GM18861 (cell line): ENCODE data around the gene GPAM.
"Not testable (repeated sequence)": the region's sequence is repeated elsewhere in the genome, so short reads cannot be mapped to it uniquely, and the experiment has no call there.

ENCODE experiments used
- ATAC-seq: cut with Tn5 transposase; IDR thresholded peaks from one replicate; pipeline ENCODE4 v1.9.1; 2021; ENCODE audit not compliant: unreplicated experiment

The GPAM gene

GRCh38 chr10:112136486-112137153, 46.9 kb downstream of the GPAM start:
- no peak for ATAC-seq

DNA sequence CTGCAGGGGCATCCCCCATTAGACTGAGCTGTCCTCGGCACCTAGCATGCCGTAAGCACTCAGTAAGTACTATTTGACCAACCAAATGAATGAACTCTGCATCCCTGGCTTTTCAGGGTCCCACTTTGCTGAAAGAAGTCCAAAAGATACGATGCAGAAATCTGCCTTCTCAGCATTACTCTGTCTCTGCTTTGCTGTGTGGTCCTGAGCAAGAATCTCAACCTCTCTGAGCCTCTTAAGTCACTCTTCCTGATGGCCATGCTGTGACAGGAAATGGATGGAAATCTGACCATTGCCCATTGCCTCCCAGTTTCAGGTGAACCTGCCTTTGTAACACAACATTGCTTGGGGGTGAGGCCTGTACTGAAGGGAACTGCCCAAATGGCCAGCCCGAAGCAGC, 48.0 kb downstream of the GPAM start:
- ATAC-seq, result no peak

DNA sequence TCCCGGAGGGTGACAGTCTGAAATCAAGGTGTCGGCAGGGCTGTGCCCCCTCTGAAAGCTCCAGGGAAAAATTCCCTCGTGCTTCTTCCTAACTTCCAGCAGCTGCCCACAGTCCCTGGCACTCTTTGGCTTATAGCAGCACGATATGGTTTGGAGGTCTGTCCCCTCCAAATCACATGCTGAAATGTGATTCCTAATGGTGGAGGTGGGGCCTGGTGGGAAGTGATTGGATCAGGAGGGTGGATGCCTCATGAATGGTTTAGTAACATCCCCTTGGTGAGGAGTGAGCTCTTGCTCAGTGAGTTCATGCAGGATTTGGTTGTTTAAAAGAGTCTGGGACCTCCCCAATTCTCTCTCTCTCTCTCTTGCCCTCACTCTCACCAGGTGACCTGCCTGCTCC, 51.1 kb downstream of the GPAM start:
- ATAC-seq, result no peak

DNA sequence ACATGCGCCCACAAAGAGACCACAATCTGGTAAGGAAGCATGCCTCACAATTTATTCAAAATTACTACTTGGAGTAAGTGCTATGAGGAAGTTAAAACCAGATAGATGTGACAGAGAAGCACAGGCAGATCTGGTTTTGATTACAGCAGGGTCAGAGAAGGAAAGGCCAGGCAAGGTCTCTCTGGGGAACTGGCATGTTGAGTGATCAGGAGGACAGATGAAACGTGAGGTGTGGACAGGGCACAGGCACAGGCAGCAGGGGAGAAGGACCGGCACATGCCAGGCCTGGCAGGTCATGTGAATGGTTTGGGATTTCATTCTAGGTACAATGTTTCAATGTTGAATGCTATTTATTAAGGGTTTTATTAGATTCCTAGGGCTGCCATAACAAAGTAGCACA, 51.6 kb downstream of the GPAM start:
- ATAC-seq, result no peak

- ATAC-seq, result no peak
Observed at GRCh38 chr10:112131346-112131745, 52.2 kb downstream of the GPAM start.

- ATAC-seq, result no peak
Observed at GRCh38 chr10:112126901-112127300, 56.7 kb downstream of the GPAM start.

GRCh38 chr10:112126172-112126571, 57.4 kb downstream of the GPAM start:
- ATAC-seq, result no peak

DNA sequence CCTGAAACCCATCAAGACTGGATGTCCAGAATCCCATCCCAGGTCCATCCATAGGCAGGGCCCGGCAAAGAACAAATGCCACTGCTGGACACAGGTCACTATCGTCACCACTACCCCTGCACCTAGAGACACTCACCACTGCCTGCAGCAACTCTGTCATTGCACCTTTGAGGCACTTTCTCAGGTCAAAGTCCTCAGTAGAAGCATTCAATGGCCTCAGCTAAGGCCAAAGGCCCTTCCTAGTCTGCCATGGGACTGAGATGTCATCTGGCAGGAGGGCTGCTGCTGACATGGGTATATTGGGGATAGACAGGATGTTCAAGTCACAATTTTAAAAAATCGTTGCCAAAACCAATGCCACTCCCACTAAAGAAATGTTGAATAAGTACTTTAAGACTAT, 58.7 kb downstream of the GPAM start:
- ATAC-seq, result no peak

- ATAC-seq, result no peak
Observed at GRCh38 chr10:112122827-112123226, 60.7 kb downstream of the GPAM start.

GRCh38 chr10:112120491-112120890, 63.1 kb downstream of the GPAM start:
- ATAC-seq, result no peak

DNA sequence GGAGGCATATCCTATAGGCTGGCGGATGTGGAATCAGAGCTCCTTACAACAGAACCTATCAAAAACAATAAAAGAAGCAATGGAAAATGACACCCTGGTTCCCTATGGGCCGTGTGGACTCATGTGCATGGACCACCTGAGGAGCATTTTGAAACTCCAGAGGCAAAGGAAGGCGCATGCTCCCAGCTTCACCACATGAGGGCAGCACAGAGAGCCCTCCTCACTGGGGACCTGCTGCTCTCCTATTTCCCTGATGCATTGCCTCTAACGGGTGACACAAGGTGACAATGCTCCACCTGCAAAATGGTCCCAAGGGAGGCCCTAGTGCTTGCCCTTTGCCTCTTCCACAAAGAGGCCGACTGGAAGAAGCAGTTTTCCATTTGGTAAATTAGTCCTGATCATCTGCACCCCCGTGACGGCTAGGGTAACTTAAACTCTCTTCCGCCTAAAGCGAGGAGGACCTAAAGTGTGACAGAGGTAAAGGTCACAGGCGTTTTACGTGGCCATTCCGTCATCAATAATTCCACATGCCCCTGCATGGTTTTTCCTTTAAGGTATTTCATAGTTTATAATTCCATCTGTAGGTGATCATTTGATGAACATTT, 67.7 kb downstream of the GPAM start:
- ATAC-seq, result peak; percentile 82

- ATAC-seq, result not testable (repeated sequence)
Observed at GRCh38 chr10:112109779-112110178, 73.8 kb downstream of the GPAM start.
